HEK293 (cell line): ENCODE results near the gene FBXL7.

ENCODE experiments used
- CTCF ChIA-PET: fragments of 350-600 bp; formaldehyde crosslinking; extraction: SDS; loops from one replicate; lab custom pipeline; 2021; ENCODE audit warnings: antibody characterized with exemption; lab: Yijun Ruan, JAX
- POLR2A ChIA-PET: fragments of 300-600 bp; formaldehyde crosslinking; extraction: SDS; loops from one replicate; lab custom pipeline; 2020; ENCODE audit warnings: antibody characterized with exemption, inconsistent platforms; lab: Yijun Ruan, JAX
- H3K27ac ChIP-seq: fragments of 200-500 bp; sonication (Bioruptor generic); 2 replicates; pipeline ENCODE4 v1.5.1; 2014; ENCODE audit warnings: low read depth, low read length, control low read depth, inconsistent platforms; ENCODE audit errors: extremely low read depth
- H3K36me3 ChIP-seq, 2 experiments: fragments of 200-500 bp in 1 of 2; sonication (Bioruptor generic) in 1 of 2; 1 replicate in 1 of 2; 2 replicates in 1 of 2; pipeline ENCODE4 v1.5.1; 2014 to 2017; ENCODE audit warnings: inconsistent platforms in 2 of 2, low read length in 2 of 2; ENCODE audit not compliant: control insufficient read depth in 2 of 2, insufficient read depth in 1 of 2
- H3K4me1 ChIP-seq: fragments of 200-500 bp; sonication (Bioruptor generic); 2 replicates; pipeline ENCODE4 v1.5.1; 2014; ENCODE audit warnings: mild to moderate bottlenecking, low read length, inconsistent platforms; ENCODE audit not compliant: control insufficient read depth, insufficient read depth
- H3K4me3 ChIP-seq: 2 replicates; pipeline ENCODE4 v1.5.1; 2011; ENCODE audit warnings: low read depth, mild to moderate bottlenecking, control low read depth, low read length, moderate library complexity
- H3K9me3 ChIP-seq: fragments of 200-500 bp; sonication (Bioruptor generic); 2 replicates; pipeline ENCODE4 v1.5.1; 2014; ENCODE audit warnings: low read depth, low read length, inconsistent platforms; ENCODE audit not compliant: control insufficient read depth, insufficient read depth
- GFI1B ChIP-seq: fragments of 450-650 bp; formaldehyde crosslinking; IDR thresholded peaks from 2 replicates; pipeline ENCODE4 v1.5.1; 2016; ENCODE audit warnings: missing biosample characterization, missing genetic modification characterization
- SALL2 ChIP-seq: fragments of 450-650 bp; formaldehyde crosslinking; IDR thresholded peaks from 2 replicates; pipeline ENCODE4 v1.5.0; 2017; ENCODE audit warnings: missing biosample characterization, mild to moderate bottlenecking, missing genetic modification characterization, borderline replicate concordance
- SETDB1 ChIP-seq: IDR thresholded peaks from one replicate; pipeline ENCODE4 v1.6.1; 2017; ENCODE audit warnings: mild to moderate bottlenecking, low read length, moderate library complexity, mixed read lengths; ENCODE audit not compliant: insufficient read length
- ZEB2 ChIP-seq: fragments of 450-650 bp; formaldehyde crosslinking; IDR thresholded peaks from 2 replicates; pipeline ENCODE4 v1.5.1; 2016; ENCODE audit warnings: missing biosample characterization, missing genetic modification characterization
- ZNF132 ChIP-seq: fragments of 450-650 bp; formaldehyde crosslinking; IDR thresholded peaks from 2 replicates; pipeline ENCODE4 v1.5.1; 2017; ENCODE audit warnings: missing biosample characterization, missing genetic modification characterization, borderline replicate concordance
- ZNF148 ChIP-seq: fragments of 450-650 bp; formaldehyde crosslinking; IDR thresholded peaks from 2 replicates; pipeline ENCODE4 v1.5.0; 2017; ENCODE audit warnings: missing biosample characterization, missing genetic modification characterization, borderline replicate concordance
- ZNF16 ChIP-seq: fragments of 450-650 bp; formaldehyde crosslinking; IDR thresholded peaks from 2 replicates; pipeline ENCODE4 v1.5.1; 2016; ENCODE audit warnings: low read depth, missing biosample characterization, missing genetic modification characterization
- ZNF23 ChIP-seq: fragments of 450-650 bp; formaldehyde crosslinking; IDR thresholded peaks from 2 replicates; pipeline ENCODE4 v1.5.1; 2016; ENCODE audit warnings: missing biosample characterization, missing genetic modification characterization, borderline replicate concordance
- ZNF24 ChIP-seq: fragments of 450-650 bp; formaldehyde crosslinking; IDR thresholded peaks from 2 replicates; pipeline ENCODE4 v1.5.1; 2016; ENCODE audit warnings: missing biosample characterization, missing genetic modification characterization
- ZNF274 ChIP-seq, 2 experiments: fragments of 200-500 bp in 1 of 2; fragments of 450-650 bp in 1 of 2; sonication (Bioruptor generic) in 1 of 2; formaldehyde crosslinking in 1 of 2; IDR thresholded peaks; 2 replicates each; pipeline versions ENCODE4 v1.5.1 to v1.6.1; 2014 to 2016; ENCODE audit warnings: borderline replicate concordance in 1 of 2, inconsistent platforms in 1 of 2, low read length in 1 of 2, missing biosample characterization in 1 of 2, missing genetic modification characterization in 1 of 2
- ZNF362 ChIP-seq: fragments of 450-650 bp; formaldehyde crosslinking; IDR thresholded peaks from 2 replicates; pipeline ENCODE4 v1.5.1; 2016; ENCODE audit warnings: missing biosample characterization, missing genetic modification characterization
- ZNF423 ChIP-seq: fragments of 450-650 bp; formaldehyde crosslinking; IDR thresholded peaks from 2 replicates; pipeline ENCODE4 v1.5.1; 2016; ENCODE audit warnings: missing biosample characterization, missing genetic modification characterization
- ZNF548 ChIP-seq: fragments of 450-650 bp; formaldehyde crosslinking; IDR thresholded peaks from 2 replicates; pipeline ENCODE4 v1.5.1; 2016; ENCODE audit warnings: missing biosample characterization, missing genetic modification characterization
- ZNF600 ChIP-seq: fragments of 450-650 bp; formaldehyde crosslinking; IDR thresholded peaks from 2 replicates; pipeline ENCODE4 v1.5.1; 2016; ENCODE audit warnings: missing biosample characterization, missing genetic modification characterization
- ZNF624 ChIP-seq: fragments of 450-650 bp; formaldehyde crosslinking; IDR thresholded peaks from 2 replicates; pipeline ENCODE4 v1.5.1; 2017; ENCODE audit warnings: missing biosample characterization, missing genetic modification characterization
- ZNF660 ChIP-seq: fragments of 450-650 bp; IDR thresholded peaks from 2 replicates; pipeline ENCODE4 v1.5.1; 2018; ENCODE audit warnings: missing biosample characterization, mild to moderate bottlenecking, missing genetic modification characterization
- ZNF670 ChIP-seq: fragments of 450-650 bp; formaldehyde crosslinking; IDR thresholded peaks from 2 replicates; pipeline ENCODE4 v1.5.1; 2016; ENCODE audit warnings: missing biosample characterization, missing genetic modification characterization, low read depth
- ZNF830 ChIP-seq: fragments of 450-650 bp; IDR thresholded peaks from 2 replicates; pipeline ENCODE4 v1.5.0; 2018; ENCODE audit warnings: missing biosample characterization, missing genetic modification characterization, low read depth, mild to moderate bottlenecking, moderate library complexity
- ZSCAN4 ChIP-seq: fragments of 450-650 bp; formaldehyde crosslinking; IDR thresholded peaks from 2 replicates; pipeline ENCODE4 v1.5.1; 2017; ENCODE audit warnings: missing biosample characterization, missing genetic modification characterization

The FBXL7 gene

GRCh38 chr5:15609076-15609725 lies 109.2 kb downstream of the FBXL7 start:
- Histone ChIP-seq H3K27ac (no peak overlapping the region), H3K36me3 (no peaks in the 10 kb centered on the region), H3K9me3 (no peaks in the 10 kb centered on the region), H3K4me1 (no peaks in the 10 kb centered on the region), H3K4me3 (no peak overlapping the region)
- TF ChIP-seq ZNF660 = no peak
- TF ChIP-seq SALL2 (tag by site-specific recombination) = no peak
- TF ChIP-seq GFI1B (tag by site-specific recombination) = no peak
- no peak for TF ChIP-seq ZNF423 (tag by site-specific recombination)
- ChIA-PET POLR2A (no interaction called here), CTCF (interaction anchor here (0.6 to 2.9 kb wide), 2 partner anchors 10 to 11 kb away, joined by 5 to 6 read pairs; no protein-coding TSS in a partner anchor)

GRCh38 chr5:15610216-15610615 lies 110.2 kb downstream of the FBXL7 start:
- no peaks in the 10 kb centered on the region for H3K9me3 ChIP-seq
- H3K36me3 ChIP-seq = no peaks in the 10 kb centered on the region
- no peaks in the 10 kb centered on the region for H3K4me1 ChIP-seq
- TF ChIP-seq ZNF830 (tag by site-specific recombination) (no peak), ZSCAN4 (tag by site-specific recombination) (no peak), ZNF362 (tag by site-specific recombination) (no peak), ZNF148 (tag by site-specific recombination) (no peak), ZNF600 (no peak), ZNF548 (no peak), ZNF624 (tag by site-specific recombination) (no peak), ZNF274 (IDR thresholded peaks at IDR 0.05; ENCODE audit: low read length) (no peak), ZNF274 (tag by site-specific recombination; IDR thresholded peaks at IDR 0.05; ENCODE audit: borderline replicate concordance) (no peak), SETDB1 (no peak), ZNF132 (tag by site-specific recombination) (no peak), ZEB2 (no peak), ZNF23 (tag by site-specific recombination) (no peak), ZNF16 (tag by site-specific recombination) (no peak), ZNF24 (tag by site-specific recombination) (no peak), ZNF670 (tag by site-specific recombination) (no peak)
- no peak overlapping the region for H3K27ac ChIP-seq
- POLR2A ChIA-PET = no interaction called here
- no peak overlapping the region for H3K4me3 ChIP-seq
- CTCF ChIA-PET = interaction anchor here (2.9 kb wide), 1 partner anchor 12 kb away, joined by 6 read pairs; no protein-coding TSS in a partner anchor
